ENCODE measurements around the gene SUSD1. TPM values are rescaled to one million over a fixed set of nuclear protein-coding genes. Genes with fewer than 3 reads are reported as not detected.

SUSD1 gene
- total and polyA plus RNA-seq, 2 of the 13 experiments (the other 11 are each of a cell fraction or from before 2014, with no cell fraction given) = 25.9 to 32.3 TPM

GRCh38 chr9:112059145-112059965 lies 115.7 kb downstream of the SUSD1 start (continued):
- TF ChIP-seq DMTF1 (CRISPR knock-in tag; IDR thresholded peaks at IDR 0.05) (no peak), FOXP4 (CRISPR knock-in tag; IDR thresholded peaks at IDR 0.05) (no peak), SNAPC2 (CRISPR knock-in tag; IDR thresholded peaks at IDR 0.05) (no peak), MTA3 (CRISPR knock-in tag; IDR thresholded peaks at IDR 0.05) (no peak), ZNF552 (CRISPR knock-in tag; IDR thresholded peaks at IDR 0.05; ENCODE audit: borderline replicate concordance) (no peak), ZNF530 (CRISPR knock-in tag; IDR thresholded peaks at IDR 0.05; ENCODE audit: low read depth) (no peak), ZNF569 (CRISPR knock-in tag; IDR thresholded peaks at IDR 0.05; ENCODE audit: borderline replicate concordance) (no peak)

GRCh38 chr9:112056996-112057395 lies 118.1 kb downstream of the SUSD1 start:
- peaks cover 28% of the 10 kb centered on the region for H3K4me1 ChIP-seq (ENCODE audit: insufficient read depth, low read length)
- H4K20me1 ChIP-seq (ENCODE audit: insufficient read depth, low read length) = no peaks in the 10 kb centered on the region
- DNase-seq (ENCODE audit: low spot score) (no peak), FAIRE-seq (no peak), ATAC-seq (no peak)
- 84% methylated on average over 2 of the region's 2 CpGs for WGBS (ENCODE audit: low lambda C conversion rate)
- H3K27me3 ChIP-seq (ENCODE audit: control insufficient read depth in 1 of 2, insufficient read depth in 2 of 2, low read length in 2 of 2) = no peaks in the 10 kb centered on the region
- in situ Hi-C loops (cut with HindIII; ENCODE audit: extremely low pct_ligation_motif_present, low pct_unique_long_range_greater_than_20kb) = no loop called here
- peaks cover 2 to 16% of the 10 kb centered on the region in 2 experiments; a peak in 4 of 5 replicates for H3K36me3 ChIP-seq (replicated peaks in 1 of 2; ENCODE audit: control insufficient read depth in 1 of 2, insufficient read depth in 2 of 2, low read length in 2 of 2)
- POLR2A ChIA-PET = no interaction called here
- H3K4me2 ChIP-seq (ENCODE audit: low read depth, low read length) = no peak overlapping the region
- CTCF ChIA-PET (ENCODE audit: low intra/inter-chr PET ratio, low total read pairs) = no interaction called here
- no peak overlapping the region for H3K9ac ChIP-seq (ENCODE audit: insufficient read depth, low read depth, low read length)
- H2AFZ ChIP-seq (ENCODE audit: low read length) = no peak overlapping the region
- no peaks in the 10 kb centered on the region for H3K9me3 ChIP-seq (ENCODE audit: low read length)
- H3K4me3 ChIP-seq (replicated peaks in 1 of 3; ENCODE audit: insufficient read depth in 1 of 3, low read depth in 2 of 3, low read length in 3 of 3) = no peak overlapping the region
- H3K27ac ChIP-seq (ENCODE audit: extremely low read length, insufficient read depth, low read length) = no peak overlapping the region
- intact Hi-C loops (cut with micrococcal nuclease; ENCODE audit: unreplicated experiment) = no loop called here
- no peaks in the 10 kb centered on the region for H3K79me2 ChIP-seq (ENCODE audit: insufficient read depth, low read length)
- BruUV-seq (replicated peaks) = no TSS peak
- TF ChIP-seq, protein P1, sequence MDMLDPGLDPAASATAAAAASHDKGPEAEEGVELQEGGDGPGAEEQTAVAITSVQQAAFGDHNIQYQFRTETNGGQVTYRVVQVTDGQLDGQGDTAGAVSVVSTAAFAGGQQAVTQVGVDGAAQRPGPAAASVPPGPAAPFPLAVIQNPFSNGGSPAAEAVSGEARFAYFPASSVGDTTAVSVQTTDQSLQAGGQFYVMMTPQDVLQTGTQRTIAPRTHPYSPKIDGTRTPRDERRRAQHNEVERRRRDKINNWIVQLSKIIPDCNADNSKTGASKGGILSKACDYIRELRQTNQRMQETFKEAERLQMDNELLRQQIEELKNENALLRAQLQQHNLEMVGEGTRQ (IDR thresholded peaks at IDR 0.05; ENCODE audit: low read depth, low read length) = no peak
- TF ChIP-seq, protein P1 (CRISPR knock-in tag; IDR thresholded peaks at IDR 0.05; ENCODE audit: borderline replicate concordance) = no peak
- TF ChIP-seq ZNF256 (CRISPR knock-in tag; conservative IDR thresholded peaks at IDR 0.05) (no peak), NFATC3 (CRISPR knock-in tag; IDR thresholded peaks at IDR 0.05) (no peak), SALL2 (CRISPR knock-in tag; IDR thresholded peaks at IDR 0.05) (no peak), ZNF124 (CRISPR knock-in tag; IDR thresholded peaks at IDR 0.05) (no peak), ZNF333 (CRISPR knock-in tag; IDR thresholded peaks at IDR 0.05; ENCODE audit: borderline replicate concordance) (no peak), TRIM22 (IDR thresholded peaks at IDR 0.05) (no peak)

All from HepG2 (cell line).